T-helper 17 cell (primary cell): Measurements from ENCODE around the gene IL20. TPM values are rescaled to one million over a fixed set of nuclear protein-coding genes. Genes with fewer than 3 reads are reported as not detected.
"Not testable (repeated sequence)": the region's sequence is repeated elsewhere in the genome, so short reads cannot be mapped to it uniquely, and the experiment has no call there.

Source experiments
- ATAC-seq: fragments of 150-1000 bp; cut with Tn5 transposase; 2 replicates; pipeline ENCODE4 v1.10.0; 2021; ENCODE audit warnings: mild to moderate bottlenecking, moderate library complexity
- DNase-seq, 3 donors: peaks; one replicate each; pipeline versions ENCODE4 v3.0.0 to v3.0.0-alpha.2; 2020 to 2021
- H3K9me3 ChIP-seq: one replicate; pipeline ENCODE4 v1.7.0; 2013; ENCODE audit warnings: low read length, mild to moderate bottlenecking; ENCODE audit not compliant: control insufficient read depth, poor library complexity, severe bottlenecking
- H3K27ac Mint-ChIP-seq: one replicate; pipeline ENCODE4 v1.8.0; 2022; ENCODE audit warnings: mild to moderate bottlenecking, moderate library complexity, mixed read lengths
- H3K27me3 Mint-ChIP-seq: one replicate; pipeline ENCODE4 v1.8.0; 2022; ENCODE audit warnings: mixed read lengths
- H3K36me3 Mint-ChIP-seq: one replicate; pipeline ENCODE4 v1.8.0; 2022; ENCODE audit warnings: low read depth, mixed read lengths
- H3K4me1 Mint-ChIP-seq: one replicate; pipeline ENCODE4 v1.8.0; 2022; ENCODE audit warnings: mild to moderate bottlenecking, mixed read lengths
- H3K4me3 Mint-ChIP-seq: one replicate; pipeline ENCODE4 v1.8.0; 2022; ENCODE audit warnings: mild to moderate bottlenecking, moderate library complexity, mixed read lengths
- total RNA-seq, 4 donors: library from RNA in 2 of 4; stranded (reverse) in 2 of 4; gene quantifications; one replicate each; pipeline ENCODE4 v1.2.3 and lab custom pipeline; 2022 to 2026

The IL20 gene
- total RNA-seq, 2 donors from 2014 or later, result not detected

GRCh38 chr1:206851341-206852010 is 13.9 kb upstream of the IL20 start:
- Mint-ChIP-seq H3K4me1 (peaks cover 3% of the 10 kb centered on the region), H3K27me3 (peaks cover 46% of the 10 kb centered on the region), H3K27ac (no peak overlapping the region), H3K36me3 (peaks cover 2% of the 10 kb centered on the region), H3K4me3 (no peak overlapping the region)
- no peak for DNase-seq
- no peak for ATAC-seq
- H3K9me3 ChIP-seq, result no peaks in the 10 kb centered on the region

GRCh38 chr1:206852662-206853061 is 12.8 kb upstream of the IL20 start:
- H3K4me1 Mint-ChIP-seq, result not testable (repeated sequence)
- H3K27me3 Mint-ChIP-seq, result peaks cover 43% of the 10 kb centered on the region

GRCh38 chr1:206853696-206854095 is 11.7 kb upstream of the IL20 start:
- H3K36me3 Mint-ChIP-seq, H3K9me3 ChIP-seq, H3K27ac Mint-ChIP-seq, H3K4me3 Mint-ChIP-seq, ATAC-seq, H3K4me1 Mint-ChIP-seq, DNase-seq: not testable (repeated sequence)
- peaks cover 38% of the 10 kb centered on the region for H3K27me3 Mint-ChIP-seq

More at GRCh38 chr1:206852662-206853061, 12.8 kb upstream of the IL20 start:
- not testable (repeated sequence) for H3K4me3 Mint-ChIP-seq, H3K27ac Mint-ChIP-seq, ATAC-seq, DNase-seq, H3K9me3 ChIP-seq, H3K36me3 Mint-ChIP-seq

GRCh38 chr1:206854401-206855129 is 10.9 kb upstream of the IL20 start:
- no peaks in the 10 kb centered on the region for H3K36me3 Mint-ChIP-seq
- ATAC-seq (no peak), DNase-seq (no peak)
- no peak overlapping the region for H3K4me3 Mint-ChIP-seq
- H3K9me3 ChIP-seq, result no peaks in the 10 kb centered on the region
- peaks cover 5% of the 10 kb centered on the region for H3K4me1 Mint-ChIP-seq
- no peak overlapping the region for H3K27ac Mint-ChIP-seq
- peaks cover 30% of the 10 kb centered on the region for H3K27me3 Mint-ChIP-seq

GRCh38 chr1:206855859-206856258 is 9.6 kb upstream of the IL20 start:
- ATAC-seq, result no peak
- Mint-ChIP-seq H3K27me3 (peaks cover 25% of the 10 kb centered on the region), H3K4me1 (peaks cover 5% of the 10 kb centered on the region), H3K4me3 (no peak overlapping the region), H3K27ac (no peak overlapping the region), H3K36me3 (no peaks in the 10 kb centered on the region)
- DNase-seq, result no peak
- H3K9me3 ChIP-seq, result no peaks in the 10 kb centered on the region

GRCh38 chr1:206856674-206857464 is 8.6 kb upstream of the IL20 start:
- DNase-seq (no peak), ATAC-seq (peak; percentile 54)
- Mint-ChIP-seq H3K27me3 (peaks cover 23% of the 10 kb centered on the region), H3K36me3 (no peaks in the 10 kb centered on the region), H3K27ac (no peak overlapping the region), H3K4me1 (peaks cover 5% of the 10 kb centered on the region), H3K4me3 (no peak overlapping the region)
- H3K9me3 ChIP-seq, result no peaks in the 10 kb centered on the region

GRCh38 chr1:206859082-206859521 is 6.3 kb upstream of the IL20 start:
- no peaks in the 10 kb centered on the region for H3K9me3 ChIP-seq
- DNase-seq, result no peak
- H3K27ac Mint-ChIP-seq, result no peak overlapping the region
- no peak overlapping the region for H3K4me3 Mint-ChIP-seq
- H3K4me1 Mint-ChIP-seq, result peaks cover 5% of the 10 kb centered on the region
- peaks cover 29% of the 10 kb centered on the region for H3K27me3 Mint-ChIP-seq
- ATAC-seq, result peak; percentile 33
- H3K36me3 Mint-ChIP-seq, result no peaks in the 10 kb centered on the region

- peaks cover 34% of the 10 kb centered on the region for H3K27me3 Mint-ChIP-seq
- H3K4me1 Mint-ChIP-seq, result peaks cover 9% of the 10 kb centered on the region
- ATAC-seq, result no peak
- H3K27ac Mint-ChIP-seq, result no peak overlapping the region
- no peaks in the 10 kb centered on the region for H3K9me3 ChIP-seq
- H3K4me3 Mint-ChIP-seq, result no peak overlapping the region
- no peaks in the 10 kb centered on the region for H3K36me3 Mint-ChIP-seq
- no peak for DNase-seq
These were observed 5.3 kb upstream of the IL20 start for GRCh38 chr1:206860165-206860564.

GRCh38 chr1:206863266-206863665 is 2.2 kb upstream of the IL20 start:
- no peak overlapping the region for H3K4me3 Mint-ChIP-seq
- H3K27ac Mint-ChIP-seq, result no peak overlapping the region
- H3K36me3 Mint-ChIP-seq, result peaks cover 3% of the 10 kb centered on the region

GRCh38 chr1:206866062-206866461 is 639 bp downstream of the IL20 start:
- DNase-seq (no peak), ATAC-seq (no peak)
- H3K27me3 Mint-ChIP-seq, result peaks cover 56% of the 10 kb centered on the region
- H3K9me3 ChIP-seq, result no peaks in the 10 kb centered on the region
- H3K27ac Mint-ChIP-seq, result no peak overlapping the region
- peaks cover 5% of the 10 kb centered on the region for H3K4me1 Mint-ChIP-seq
- no peak overlapping the region for H3K4me3 Mint-ChIP-seq
- peaks cover 3% of the 10 kb centered on the region for H3K36me3 Mint-ChIP-seq

More at GRCh38 chr1:206863266-206863665, 2.2 kb upstream of the IL20 start:
- Mint-ChIP-seq H3K27me3 (peaks cover 46% of the 10 kb centered on the region), H3K4me1 (peaks cover 7% of the 10 kb centered on the region)
- DNase-seq, result no peak
- no peaks in the 10 kb centered on the region for H3K9me3 ChIP-seq
- no peak for ATAC-seq

GRCh38 chr1:206867239-206867638 is 1.8 kb downstream of the IL20 start:
- H3K27ac Mint-ChIP-seq, result no peak overlapping the region
- H3K4me1 Mint-ChIP-seq, result peaks cover 5% of the 10 kb centered on the region
- H3K4me3 Mint-ChIP-seq, result no peak overlapping the region
- peaks cover 51% of the 10 kb centered on the region for H3K27me3 Mint-ChIP-seq
- peaks cover 5% of the 10 kb centered on the region for H3K9me3 ChIP-seq
- ATAC-seq (no peak), DNase-seq (no peak)
- peaks cover 3% of the 10 kb centered on the region for H3K36me3 Mint-ChIP-seq

GRCh38 chr1:206867716-206868115 is 2.3 kb downstream of the IL20 start:
- peaks cover 50% of the 10 kb centered on the region for H3K27me3 Mint-ChIP-seq
- H3K27ac Mint-ChIP-seq, result no peak overlapping the region
- peaks cover 3% of the 10 kb centered on the region for H3K36me3 Mint-ChIP-seq
- no peak for DNase-seq
- no peak for ATAC-seq
- H3K9me3 ChIP-seq, result peaks cover 7% of the 10 kb centered on the region
- H3K4me1 Mint-ChIP-seq, result peaks cover 5% of the 10 kb centered on the region
- H3K4me3 Mint-ChIP-seq, result no peak overlapping the region

- H3K27ac Mint-ChIP-seq, result no peak overlapping the region
These were observed 2.8 kb downstream of the IL20 start for GRCh38 chr1:206868264-206868663.

More at GRCh38 chr1:206868264-206868663, 2.8 kb downstream of the IL20 start:
- H3K36me3 Mint-ChIP-seq, result peaks cover 3% of the 10 kb centered on the region
- ATAC-seq, result no peak
- H3K27me3 Mint-ChIP-seq, result peaks cover 45% of the 10 kb centered on the region
- no peak for DNase-seq
- no peak overlapping the region for H3K4me3 Mint-ChIP-seq
- H3K9me3 ChIP-seq, result peaks cover 7% of the 10 kb centered on the region
- H3K4me1 Mint-ChIP-seq, result peaks cover 5% of the 10 kb centered on the region
